Smooth muscle cell (in vitro differentiated cells): Measurements from ENCODE around the gene URAD. TPM values are rescaled to one million over a fixed set of nuclear protein-coding genes. Genes with fewer than 3 reads are reported as not detected.

ENCODE experiments used
- DNase-seq: peaks from one replicate; lab custom pipeline; 2025; ENCODE audit not compliant: unreplicated experiment; lab: John Stamatoyannopoulos, UW
- H2AFZ ChIP-seq: fragments of 200-600 bp; sonication (generic); 2 replicates; pipeline ENCODE4 v1.6.0; 2016; ENCODE audit warnings: antibody characterized with exemption, low read depth, mild to moderate bottlenecking
- H3F3A ChIP-seq: fragments of 200-600 bp; sonication (generic); 2 replicates; pipeline ENCODE4 v1.6.0; 2017; ENCODE audit warnings: antibody characterized with exemption, low read depth
- H3K27ac ChIP-seq: fragments of 200-600 bp; sonication (generic); 2 replicates; pipeline ENCODE4 v1.5.1; 2016; ENCODE audit warnings: low read depth, mild to moderate bottlenecking
- H3K27me3 ChIP-seq: fragments of 200-600 bp; sonication (generic); 2 replicates; pipeline ENCODE4 v1.6.1; 2016; ENCODE audit warnings: low read depth, mild to moderate bottlenecking
- H3K36me3 ChIP-seq: fragments of 200-600 bp; sonication (generic); 2 replicates; pipeline ENCODE4 v1.5.1; 2016; ENCODE audit warnings: low read depth
- H3K4me1 ChIP-seq: fragments of 200-600 bp; sonication (generic); 2 replicates; pipeline ENCODE4 v1.5.1; 2016; ENCODE audit warnings: low read depth
- H3K4me2 ChIP-seq: fragments of 200-600 bp; sonication (generic); 2 replicates; pipeline ENCODE4 v1.6.0; 2016; ENCODE audit warnings: mild to moderate bottlenecking
- H3K4me3 ChIP-seq: fragments of 200-600 bp; sonication (generic); 2 replicates; pipeline ENCODE4 v1.5.1; 2016; ENCODE audit warnings: mild to moderate bottlenecking
- H3K79me2 ChIP-seq: fragments of 200-600 bp; sonication (generic); 2 replicates; pipeline ENCODE4 v1.6.0; 2016; ENCODE audit warnings: low read depth, mild to moderate bottlenecking
- H3K9ac ChIP-seq: fragments of 200-600 bp; sonication (generic); 2 replicates; pipeline ENCODE4 v1.6.0; 2016; ENCODE audit warnings: low read depth
- H3K9me3 ChIP-seq: fragments of 200-600 bp; sonication (generic); replicated peaks from 2 replicates; pipeline ENCODE4 v1.5.1; 2016; ENCODE audit warnings: low read depth
- H4K20me1 ChIP-seq: fragments of 200-600 bp; sonication (generic); 2 replicates; pipeline ENCODE4 v1.6.0; 2016; ENCODE audit warnings: low read depth
- WGBS: methylation state at CpG from one replicate; pipeline ENCODE4 v1.1.7; 2016; ENCODE audit warnings: low lambda C conversion rate; 5-methylcytosine and 5-hydroxymethylcytosine counted together
- polyA plus RNA-seq: library from polyadenylated mRNA; unstranded; fragments of >200 nt; fragmentation: Nextera tagmentation; extraction: Ambion mirVana; gene quantifications from 2 replicates; pipeline ENCODE4 v1.2.1, GENCODE V29; 2016
- total RNA-seq: library from RNA; depleted of rRNA; stranded (reverse); fragments of >200 nt; gene quantifications from 2 replicates; pipeline ENCODE4 v1.2.3, GENCODE V29; 2014
- TF ChIP-seq, protein P1 (sequence below): fragments of 200-600 bp; sonication (generic); IDR thresholded peaks from 2 replicates; pipeline ENCODE4 v1.5.1; 2017; ENCODE audit warnings: borderline replicate concordance, mild to moderate bottlenecking, antibody characterized with exemption; ENCODE audit not compliant: insufficient read depth, poor library complexity, severe bottlenecking

URAD gene
- total and polyA plus RNA-seq, 2 experiments from 2014 or later = not detected

DNA sequence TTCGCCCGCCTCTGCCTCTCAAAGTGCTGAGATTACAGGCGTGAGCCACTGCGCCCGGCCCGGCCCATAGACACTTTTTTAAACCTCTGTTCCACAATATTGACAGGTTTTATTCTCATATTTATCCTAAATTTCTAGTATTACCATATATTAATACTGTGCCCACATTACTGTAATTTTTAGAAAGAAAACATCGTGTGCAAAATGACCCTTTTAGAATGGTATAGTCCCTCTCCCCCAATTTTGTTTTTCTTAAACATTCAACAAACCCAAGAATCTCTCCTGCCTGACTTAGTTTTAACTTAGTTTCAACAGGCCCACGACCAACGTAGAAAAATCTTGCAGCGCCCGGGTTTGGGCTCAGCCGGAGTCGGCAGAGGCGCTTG lies 28.5 kb downstream of the URAD start:
- TF ChIP-seq, protein P1, sequence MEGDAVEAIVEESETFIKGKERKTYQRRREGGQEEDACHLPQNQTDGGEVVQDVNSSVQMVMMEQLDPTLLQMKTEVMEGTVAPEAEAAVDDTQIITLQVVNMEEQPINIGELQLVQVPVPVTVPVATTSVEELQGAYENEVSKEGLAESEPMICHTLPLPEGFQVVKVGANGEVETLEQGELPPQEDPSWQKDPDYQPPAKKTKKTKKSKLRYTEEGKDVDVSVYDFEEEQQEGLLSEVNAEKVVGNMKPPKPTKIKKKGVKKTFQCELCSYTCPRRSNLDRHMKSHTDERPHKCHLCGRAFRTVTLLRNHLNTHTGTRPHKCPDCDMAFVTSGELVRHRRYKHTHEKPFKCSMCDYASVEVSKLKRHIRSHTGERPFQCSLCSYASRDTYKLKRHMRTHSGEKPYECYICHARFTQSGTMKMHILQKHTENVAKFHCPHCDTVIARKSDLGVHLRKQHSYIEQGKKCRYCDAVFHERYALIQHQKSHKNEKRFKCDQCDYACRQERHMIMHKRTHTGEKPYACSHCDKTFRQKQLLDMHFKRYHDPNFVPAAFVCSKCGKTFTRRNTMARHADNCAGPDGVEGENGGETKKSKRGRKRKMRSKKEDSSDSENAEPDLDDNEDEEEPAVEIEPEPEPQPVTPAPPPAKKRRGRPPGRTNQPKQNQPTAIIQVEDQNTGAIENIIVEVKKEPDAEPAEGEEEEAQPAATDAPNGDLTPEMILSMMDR = no peak
- H4K20me1 ChIP-seq = no peaks in the 10 kb centered on the region
- peak overlapping the region; percentile 45 for H3K4me3 ChIP-seq
- H3K27ac ChIP-seq = no peak overlapping the region
- 34% methylated on average over 14 of the region's 14 CpGs for WGBS
- H3K36me3 ChIP-seq = no peaks in the 10 kb centered on the region
- peak overlapping the region; percentile 38 for H2AFZ ChIP-seq
- H3K79me2 ChIP-seq = no peaks in the 10 kb centered on the region
- H3F3A ChIP-seq = no peaks in the 10 kb centered on the region
- no peaks in the 10 kb centered on the region for H3K9me3 ChIP-seq
- H3K9ac ChIP-seq = no peak overlapping the region
- DNase-seq = no peak
- H3K4me2 ChIP-seq = peak overlapping the region; percentile 82
- H3K27me3 ChIP-seq = peaks cover 98% of the 10 kb centered on the region
- H3K4me1 ChIP-seq = peaks cover 9% of the 10 kb centered on the region

DNA sequence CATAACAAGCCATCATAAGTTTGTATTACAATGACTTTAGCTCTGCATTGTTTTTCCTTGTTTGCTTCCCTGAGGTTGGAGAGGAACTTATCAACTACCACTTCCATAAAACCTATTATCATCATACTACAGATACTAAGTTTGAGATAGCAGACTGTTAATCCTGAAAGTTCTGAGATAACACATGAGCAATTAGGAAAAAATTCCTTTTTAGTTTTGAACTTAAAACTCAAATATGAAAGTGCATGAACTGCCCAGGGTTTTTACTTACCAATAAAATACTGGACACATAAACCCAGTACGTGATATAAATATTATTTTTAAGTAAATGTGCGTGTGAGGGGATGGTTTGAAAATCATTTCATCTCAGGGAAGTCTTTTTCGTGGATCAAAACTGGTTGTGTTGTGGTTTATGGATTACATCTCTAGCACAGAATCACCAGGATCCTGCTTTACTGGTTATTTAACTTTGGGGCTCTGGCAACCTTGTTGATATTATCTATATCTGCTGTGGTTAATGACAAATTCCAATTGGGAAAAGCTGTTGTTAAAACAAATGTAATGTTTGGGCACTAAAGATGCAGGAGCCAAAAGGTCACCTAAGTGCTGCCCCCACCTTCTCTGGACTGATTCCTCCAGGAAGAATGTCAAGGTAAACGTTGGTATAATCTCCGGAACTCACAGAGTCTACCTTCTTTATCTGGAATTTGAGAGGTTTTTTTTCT lies 31.8 kb downstream of the URAD start:
- Histone ChIP-seq H3K27me3 (peaks cover 94% of the 10 kb centered on the region), H3K4me2 (no peak overlapping the region)
- WGBS = 17% methylated on average over 5 of the region's 5 CpGs

DNA sequence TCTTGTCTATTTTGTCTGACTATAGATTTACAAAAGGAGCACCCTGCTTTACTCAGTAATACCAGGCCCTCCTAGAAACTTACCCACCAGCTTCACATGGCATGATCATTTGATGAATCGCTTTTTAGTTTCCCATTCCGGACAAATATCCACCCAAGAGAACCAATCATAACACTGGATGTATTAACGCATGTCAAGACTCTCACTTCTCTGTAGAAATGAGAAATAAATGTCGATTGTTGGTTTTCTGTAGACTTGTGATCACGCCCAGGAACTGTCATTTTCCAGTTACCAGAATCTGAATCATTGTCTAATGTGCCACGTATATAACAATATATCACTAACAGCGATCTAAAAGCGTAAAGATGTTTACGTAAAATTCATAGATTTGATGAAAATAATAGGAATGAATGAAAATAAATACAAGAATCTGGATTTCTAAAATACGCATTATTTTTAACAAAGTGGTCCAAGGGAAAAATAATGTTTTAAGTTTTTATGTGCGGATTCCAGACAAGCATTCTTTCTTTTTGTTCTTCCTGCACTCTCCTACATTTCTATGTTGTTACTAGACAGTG lies 33.4 kb downstream of the URAD start:
- H3K27ac ChIP-seq = no peak overlapping the region
- H3K9me3 ChIP-seq = no peaks in the 10 kb centered on the region
- H3K27me3 ChIP-seq = peaks cover 85% of the 10 kb centered on the region
- H3K36me3 ChIP-seq = no peaks in the 10 kb centered on the region
- H4K20me1 ChIP-seq = no peaks in the 10 kb centered on the region
- no peak overlapping the region for H3K9ac ChIP-seq
- 75% methylated on average over 11 of the region's 11 CpGs for WGBS
- H3F3A ChIP-seq = no peaks in the 10 kb centered on the region
- TF ChIP-seq, protein P1 = no peak
- peak overlapping the region; percentile 58 for H3K4me3 ChIP-seq
- H3K4me1 ChIP-seq = peaks cover 3% of the 10 kb centered on the region
- no peaks in the 10 kb centered on the region for H3K79me2 ChIP-seq
- DNase-seq = no peak
- H3K4me2 ChIP-seq = peak overlapping the region; percentile 94
- H2AFZ ChIP-seq = no peak overlapping the region

More for the DNA sequence above, 31.8 kb downstream of the URAD start:
- Histone ChIP-seq H3K9me3 (no peaks in the 10 kb centered on the region), H3K27ac (no peak overlapping the region), H4K20me1 (no peaks in the 10 kb centered on the region), H3F3A (no peaks in the 10 kb centered on the region), H3K79me2 (no peaks in the 10 kb centered on the region), H3K4me3 (no peak overlapping the region), H3K4me1 (peaks cover 9% of the 10 kb centered on the region), H2AFZ (no peak overlapping the region), H3K9ac (no peak overlapping the region), H3K36me3 (no peaks in the 10 kb centered on the region)
- DNase-seq = no peak
- TF ChIP-seq, protein P1 = no peak

DNA sequence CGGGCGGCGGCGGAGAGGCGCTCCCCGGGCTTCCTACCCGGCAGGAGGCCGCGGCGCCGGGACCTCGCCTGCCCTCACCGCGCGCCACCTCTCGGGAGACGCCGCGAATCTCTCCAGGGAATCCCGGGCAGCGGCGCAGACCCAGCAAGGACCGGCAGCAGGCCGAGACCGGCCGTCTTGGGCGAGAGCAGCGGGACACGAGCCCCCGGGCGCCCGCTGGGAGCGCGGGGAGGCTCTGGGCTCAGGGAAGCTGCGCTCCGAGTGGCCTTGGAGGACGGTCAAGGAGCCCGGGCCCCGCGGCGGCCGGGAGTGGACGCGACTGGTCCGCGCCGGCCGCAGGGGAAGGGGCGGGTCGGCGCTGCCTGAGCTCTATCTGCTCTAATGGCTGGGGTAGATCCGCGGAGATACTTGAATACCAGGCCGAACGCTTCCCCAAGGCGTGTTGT lies 34.1 kb downstream of the URAD start:
- no peak for DNase-seq
- H3K27ac ChIP-seq = no peak overlapping the region
- TF ChIP-seq, protein P1 = no peak
- no peaks in the 10 kb centered on the region for H4K20me1 ChIP-seq
- H3K79me2 ChIP-seq = no peaks in the 10 kb centered on the region
- H3F3A ChIP-seq = no peaks in the 10 kb centered on the region
- H3K4me3 ChIP-seq = peak overlapping the region; percentile 58
- H3K36me3 ChIP-seq = no peaks in the 10 kb centered on the region
- WGBS = 2% methylated on average over 52 of the region's 56 CpGs
- no peaks in the 10 kb centered on the region for H3K9me3 ChIP-seq
- no peaks in the 10 kb centered on the region for H3K4me1 ChIP-seq
- peak overlapping the region; percentile 99 for H2AFZ ChIP-seq
- no peak overlapping the region for H3K9ac ChIP-seq
- peaks cover 82% of the 10 kb centered on the region for H3K27me3 ChIP-seq
- H3K4me2 ChIP-seq = peak overlapping the region; percentile 94
